ACHN (cell line): ENCODE results near the gene KCNC1.

ENCODE experiments used
- DNase-seq: peaks from one replicate; pipeline ENCODE4 v3.0.0-alpha.2; 2015
- in situ Hi-C: cut with HindIII; loops from 2 replicates; pipeline ENCODE4 v1.10.0; 2017; ENCODE audit warnings: low sequenced_read_pairs, low pct_ligation_motif_present, low pct_unique_long_range_greater_than_20kb

The KCNC1 gene

GRCh38 chr11:17799147-17799546 is 64.6 kb downstream of the KCNC1 start:
- in situ Hi-C loops, result no loop called here
- DNase-seq, result no peak

GRCh38 chr11:17801166-17801565 is 66.6 kb downstream of the KCNC1 start:
- in situ Hi-C loops, result no loop called here
- no peak for DNase-seq

- DNase-seq, result no peak
- in situ Hi-C loops, result no loop called here
These were observed 67.9 kb downstream of the KCNC1 start for GRCh38 chr11:17802491-17802890.

- in situ Hi-C loops, result no loop called here
- DNase-seq, result no peak
These were observed 69.3 kb downstream of the KCNC1 start for GRCh38 chr11:17803754-17804334.

DNA sequence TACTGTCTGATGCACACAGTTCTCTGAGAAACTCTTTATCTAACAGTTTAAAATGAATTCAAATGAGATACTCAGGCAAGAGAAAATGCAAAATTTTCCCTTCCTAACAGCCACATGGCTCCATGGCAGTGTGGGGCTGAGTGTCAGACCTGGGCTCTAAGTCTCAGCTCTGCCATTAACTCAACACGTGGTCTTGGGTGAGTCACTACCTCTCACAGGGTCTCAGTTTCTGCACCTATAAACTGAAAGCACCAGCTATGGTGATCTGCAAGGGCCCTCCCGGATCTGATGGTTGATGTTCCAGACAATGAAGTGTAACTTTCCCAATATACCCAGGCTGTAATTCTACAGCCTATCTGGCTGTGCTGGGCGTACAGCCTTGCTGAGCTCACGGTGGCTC is 70.5 kb downstream of the KCNC1 start:
- in situ Hi-C loops, result no loop called here
- no peak for DNase-seq

DNA sequence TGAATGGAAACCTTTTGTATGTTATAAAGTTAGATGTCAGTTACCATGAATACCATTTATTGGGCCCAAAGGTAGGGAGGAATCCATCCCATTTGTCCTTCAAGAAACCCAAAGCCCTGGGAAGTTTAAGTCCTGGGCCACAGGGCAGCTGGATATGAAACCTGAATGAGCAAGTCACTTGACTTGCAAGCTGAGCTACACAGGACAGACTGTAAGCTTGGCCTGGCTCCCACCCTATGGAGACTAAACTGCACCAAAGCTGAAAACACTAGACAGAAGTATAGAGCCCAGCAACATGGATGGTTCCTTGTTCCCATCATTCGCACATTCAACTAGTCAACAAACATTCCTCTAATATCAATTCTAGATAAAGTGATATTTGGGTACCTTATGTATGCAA is 71.3 kb downstream of the KCNC1 start:
- no peak for DNase-seq
- in situ Hi-C loops, result no loop called here

- no peak for DNase-seq
- in situ Hi-C loops, result no loop called here
These were observed 72.5 kb downstream of the KCNC1 start for GRCh38 chr11:17807034-17807433.

- DNase-seq, result no peak
- in situ Hi-C loops, result no loop called here
These were observed 75.5 kb downstream of the KCNC1 start for GRCh38 chr11:17810041-17810440.

GRCh38 chr11:17810746-17811145 is 76.2 kb downstream of the KCNC1 start:
- in situ Hi-C loops, result no loop called here
- DNase-seq, result no peak

DNA sequence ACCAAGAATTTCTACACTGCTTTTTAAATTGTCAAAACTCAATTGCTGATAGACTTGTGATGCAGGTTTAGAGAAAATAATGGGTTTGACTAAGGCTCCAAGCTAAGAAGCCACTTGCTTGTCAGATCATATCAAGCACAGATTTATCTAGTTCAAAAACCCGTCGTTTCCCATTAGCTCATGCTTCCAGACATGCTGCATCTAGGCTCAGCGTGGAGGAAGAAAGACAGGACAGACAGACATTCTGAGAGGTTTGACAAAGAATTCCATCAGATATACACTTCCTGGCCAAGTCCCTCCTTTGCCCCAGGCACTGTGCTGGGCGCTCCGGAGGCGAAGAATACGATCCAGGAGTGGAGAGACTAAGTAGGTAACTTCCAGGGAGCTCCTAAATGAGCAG is 76.8 kb downstream of the KCNC1 start:
- in situ Hi-C loops, result no loop called here
- no peak for DNase-seq

GRCh38 chr11:17812091-17812864 is 77.7 kb downstream of the KCNC1 start:
- no peak for DNase-seq
- in situ Hi-C loops, result no loop called here

DNA sequence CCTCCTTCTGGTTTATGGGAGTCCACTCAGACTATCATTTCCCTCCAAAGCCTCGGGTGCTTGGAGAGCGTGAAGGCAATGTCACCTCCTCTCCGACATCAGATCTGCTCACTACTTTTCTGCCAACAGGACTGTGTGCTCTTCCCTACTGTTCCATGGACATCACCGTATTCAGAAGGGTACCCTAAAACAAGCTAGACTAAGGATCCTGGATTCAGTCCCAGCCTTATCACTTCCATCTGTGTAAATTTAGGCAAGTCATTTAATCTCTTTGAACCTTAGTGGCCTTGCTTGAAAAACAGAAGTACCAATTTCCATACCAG is 78.2 kb downstream of the KCNC1 start:
- in situ Hi-C loops, result no loop called here

DNA sequence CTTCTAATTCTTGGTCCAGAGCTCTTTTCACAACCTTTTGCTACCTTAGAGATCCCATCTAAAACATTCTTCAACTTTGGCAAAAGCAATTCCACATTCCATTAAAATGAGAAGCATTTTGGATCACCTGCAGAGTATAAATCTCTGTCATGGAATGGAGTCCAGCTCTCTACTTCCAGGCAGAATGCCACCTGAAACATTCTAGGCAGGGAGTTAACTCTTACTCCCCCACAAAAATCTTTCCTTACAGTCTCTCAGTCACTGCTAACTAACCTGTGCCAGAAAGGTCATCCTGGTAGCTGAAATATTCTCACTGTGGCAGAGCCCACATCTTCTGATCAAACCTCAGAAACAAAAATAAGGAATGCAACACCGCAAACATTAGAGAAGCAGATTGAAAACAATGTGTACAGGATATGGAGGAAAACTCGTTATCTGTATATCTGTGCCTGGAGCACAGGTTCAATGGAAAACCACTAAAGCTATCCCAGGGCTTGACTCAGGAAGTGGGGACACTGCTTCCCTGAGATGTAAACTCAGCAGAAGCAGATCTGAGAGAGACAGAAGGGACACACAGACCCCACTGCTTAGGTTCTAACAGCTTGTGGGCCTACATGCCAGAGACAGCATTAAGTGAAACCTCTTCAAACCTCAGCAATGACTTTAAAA is 78.9 kb downstream of the KCNC1 start:
- in situ Hi-C loops, result no loop called here

More for the DNA sequence above, 78.2 kb downstream of the KCNC1 start:
- DNase-seq, result no peak

DNA sequence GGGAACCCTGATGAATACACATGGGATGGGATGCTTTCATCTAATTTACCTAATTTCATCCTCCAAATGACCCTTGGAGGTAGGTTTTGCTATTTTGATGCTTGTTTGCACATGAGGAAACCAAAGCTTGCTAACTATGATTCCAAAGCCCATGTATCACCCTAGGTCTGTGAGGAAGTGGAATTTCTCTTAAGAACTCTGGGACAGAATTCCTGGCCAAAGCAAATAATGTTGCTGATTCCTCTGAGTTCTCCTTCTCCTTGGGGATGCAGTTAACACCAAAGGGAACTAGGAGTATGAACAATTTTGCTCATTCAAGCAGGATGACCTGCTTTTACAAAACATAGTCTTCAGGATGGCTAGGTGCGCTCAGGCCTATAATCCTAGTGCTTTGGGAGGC is 80.0 kb downstream of the KCNC1 start:
- in situ Hi-C loops, result no loop called here
- DNase-seq, result no peak

More for the DNA sequence above, 78.9 kb downstream of the KCNC1 start:
- no peak for DNase-seq

- DNase-seq, result no peak
- in situ Hi-C loops, result no loop called here
These were observed 81.8 kb downstream of the KCNC1 start for GRCh38 chr11:17816232-17816931.

DNA sequence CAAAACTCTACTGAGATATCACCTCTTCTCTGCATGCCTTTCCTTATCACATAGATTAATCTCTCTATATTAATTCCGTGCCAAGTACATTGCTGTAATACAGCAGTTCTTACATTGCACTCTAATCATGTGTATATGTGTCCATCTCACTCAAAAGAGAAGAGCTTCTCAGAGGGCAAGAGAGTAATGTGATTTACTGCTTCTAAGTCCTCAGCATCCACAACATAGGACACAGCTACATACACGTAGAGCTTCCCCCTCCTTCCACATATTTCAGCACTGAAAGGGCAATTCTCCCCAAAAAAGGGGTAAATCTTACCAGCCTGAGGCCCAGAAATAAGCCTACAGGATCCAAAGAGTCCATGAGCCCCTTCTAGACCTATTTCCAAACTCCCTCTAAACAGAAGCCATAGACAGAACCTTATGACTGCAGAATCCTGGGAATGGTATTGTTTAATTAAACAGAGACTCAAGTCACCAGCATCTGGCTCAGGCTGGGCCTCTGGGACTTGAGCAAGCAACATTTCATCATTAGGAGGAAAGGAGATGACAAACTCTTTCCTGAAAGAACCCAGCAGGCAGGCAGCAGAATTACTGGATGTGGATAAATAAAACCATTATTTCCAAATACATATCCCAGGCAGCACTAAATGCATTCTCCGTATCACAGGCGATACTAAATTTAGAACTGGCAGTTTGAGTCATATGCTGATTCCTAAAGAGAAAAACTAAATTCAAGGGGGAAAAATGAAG is 87.2 kb downstream of the KCNC1 start:
- in situ Hi-C loops, result no loop called here
- no peak for DNase-seq

- DNase-seq, result no peak
- in situ Hi-C loops, result no loop called here
These were observed 87.8 kb downstream of the KCNC1 start for GRCh38 chr11:17822401-17822781.

DNA sequence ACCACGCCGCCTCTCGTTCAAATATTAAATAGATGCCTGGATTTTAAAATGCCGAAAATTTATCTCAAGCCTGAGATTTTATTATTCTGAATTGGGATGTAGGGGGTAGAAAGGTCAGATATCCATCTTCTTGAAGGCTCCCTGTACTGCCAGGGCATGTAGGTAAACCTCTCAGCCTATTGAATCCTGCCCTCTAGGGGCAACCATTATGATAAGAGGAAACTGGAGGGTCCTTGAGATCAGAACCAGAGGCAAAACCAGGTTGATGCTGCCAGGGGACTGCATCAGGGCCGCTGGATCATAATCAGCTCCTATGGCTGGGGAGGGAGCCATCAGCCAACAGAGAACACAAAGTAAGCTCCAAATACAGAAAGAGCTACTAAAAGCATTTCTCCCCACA is 92.4 kb downstream of the KCNC1 start:
- in situ Hi-C loops, result no loop called here
- no peak for DNase-seq

GRCh38 chr11:17828311-17828751 is 93.8 kb downstream of the KCNC1 start:
- no peak for DNase-seq
- in situ Hi-C loops, result no loop called here
